Tibial artery (tissue), 4 donors: ENCODE data around the gene MICB.

Source experiments
- DNase-seq, 2 donors: peaks; one replicate each; pipeline ENCODE4 v3.0.0-alpha.2; 2019
- H3K27ac ChIP-seq, 2 donors: fragments of 200-600 bp; sonication (generic) in 1 of 2; 1 replicate in 1 of 2; 2 replicates in 1 of 2; pipeline ENCODE4 v1.5.1; 2018 to 2019; ENCODE audit warnings: mild to moderate bottlenecking in 1 of 2
- H3K27me3 ChIP-seq, 2 donors: fragments of 200-600 bp; sonication (generic) in 1 of 2; one replicate each; pipeline versions ENCODE4 v1.5.1 to v1.6.0; 2016 to 2019
- H3K36me3 ChIP-seq, 3 donors: fragments of 200-600 bp; sonication (generic) in 2 of 3; one replicate each; pipeline ENCODE4 v1.5.1; 2016 to 2019; ENCODE audit warnings: mild to moderate bottlenecking in 2 of 3
- H3K4me1 ChIP-seq, 4 donors: fragments of 200-600 bp; sonication (generic) in 2 of 4; 1 replicate in 3 of 4; 2 replicates in 1 of 4; pipeline ENCODE4 v1.5.1; 2016 to 2019
- H3K4me3 ChIP-seq, 2 donors: fragments of 200-600 bp; sonication (generic) in 1 of 2; 1 replicate in 1 of 2; 2 replicates in 1 of 2; pipeline ENCODE4 v1.5.1; 2018 to 2019; ENCODE audit warnings: mild to moderate bottlenecking in 2 of 2
- H3K9me3 ChIP-seq, 3 donors: fragments of 200-600 bp; sonication (generic) in 1 of 3; one replicate each; pipeline ENCODE4 v1.5.1; 2016 to 2019
- intact Hi-C: fragments of 100-400 bp; cut with DNase I; formaldehyde crosslinking; loops from one replicate; pipeline ENCODE4 v1.15.0; 2023; ENCODE audit warnings: low total_unique reads
- TF ChIP-seq, protein P1 (sequence below), 2 experiments: fragments of 200-600 bp in 1 of 2; fragments of 450-650 bp in 1 of 2; IDR thresholded peaks; one replicate each; pipeline ENCODE4 v1.5.1; 2017 to 2019; ENCODE audit warnings: antibody characterized with exemption in 2 of 2, mild to moderate bottlenecking in 1 of 2, moderate library complexity in 1 of 2

MICB gene

DNA sequence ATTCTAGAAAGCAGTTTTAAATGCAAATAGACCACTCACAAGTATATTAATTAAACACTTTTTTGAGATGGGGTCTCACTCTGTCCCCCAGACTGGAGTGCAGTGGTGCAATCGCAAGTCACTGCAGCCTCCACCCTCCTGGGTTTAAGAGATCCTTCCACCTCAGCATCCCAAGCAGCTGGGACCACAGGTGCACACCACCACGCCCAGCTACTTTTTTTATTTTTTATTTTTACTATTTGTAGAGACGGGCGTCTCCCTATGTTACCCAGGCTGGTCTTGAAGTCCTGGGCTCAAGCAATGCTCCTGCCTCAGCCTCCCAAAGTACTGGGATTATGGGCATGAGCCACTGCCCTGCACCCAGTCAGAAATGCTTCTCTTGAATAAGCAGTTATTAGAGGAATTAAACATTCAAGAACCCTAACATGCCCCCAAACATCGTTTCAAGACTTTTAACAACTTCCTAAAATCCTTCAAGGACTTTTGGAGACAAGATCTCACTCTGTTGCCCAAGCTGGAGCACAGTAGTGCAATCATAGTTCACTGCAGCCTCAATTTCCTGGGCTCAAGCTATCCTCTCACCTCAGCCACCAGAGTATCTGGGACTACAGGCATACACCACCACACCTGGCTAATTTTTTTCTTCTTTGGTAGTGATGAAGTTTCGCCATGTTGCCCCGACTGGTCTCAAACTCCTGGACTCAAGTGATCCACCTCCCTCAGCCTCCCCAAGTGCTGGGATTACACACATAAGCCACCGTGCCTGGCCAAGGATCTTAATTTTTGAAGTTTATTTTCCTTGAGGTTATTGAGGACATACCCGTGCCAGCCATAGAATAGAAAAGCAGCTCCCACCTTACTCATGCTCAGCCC lies 34.1 kb downstream of the MICB start:
- no peaks in the 10 kb centered on the region for H3K27me3 ChIP-seq
- intact Hi-C loops = no loop called here
- TF ChIP-seq, protein P1, sequence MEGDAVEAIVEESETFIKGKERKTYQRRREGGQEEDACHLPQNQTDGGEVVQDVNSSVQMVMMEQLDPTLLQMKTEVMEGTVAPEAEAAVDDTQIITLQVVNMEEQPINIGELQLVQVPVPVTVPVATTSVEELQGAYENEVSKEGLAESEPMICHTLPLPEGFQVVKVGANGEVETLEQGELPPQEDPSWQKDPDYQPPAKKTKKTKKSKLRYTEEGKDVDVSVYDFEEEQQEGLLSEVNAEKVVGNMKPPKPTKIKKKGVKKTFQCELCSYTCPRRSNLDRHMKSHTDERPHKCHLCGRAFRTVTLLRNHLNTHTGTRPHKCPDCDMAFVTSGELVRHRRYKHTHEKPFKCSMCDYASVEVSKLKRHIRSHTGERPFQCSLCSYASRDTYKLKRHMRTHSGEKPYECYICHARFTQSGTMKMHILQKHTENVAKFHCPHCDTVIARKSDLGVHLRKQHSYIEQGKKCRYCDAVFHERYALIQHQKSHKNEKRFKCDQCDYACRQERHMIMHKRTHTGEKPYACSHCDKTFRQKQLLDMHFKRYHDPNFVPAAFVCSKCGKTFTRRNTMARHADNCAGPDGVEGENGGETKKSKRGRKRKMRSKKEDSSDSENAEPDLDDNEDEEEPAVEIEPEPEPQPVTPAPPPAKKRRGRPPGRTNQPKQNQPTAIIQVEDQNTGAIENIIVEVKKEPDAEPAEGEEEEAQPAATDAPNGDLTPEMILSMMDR (IDR thresholded peaks at IDR 0.05) = no peak
- no peak overlapping the region for H3K4me3 ChIP-seq
- H3K9me3 ChIP-seq = no peaks in the 10 kb centered on the region
- no peaks in the 10 kb centered on the region for H3K4me1 ChIP-seq
- DNase-seq = no peak
- no peak overlapping the region for H3K27ac ChIP-seq
- H3K36me3 ChIP-seq = peaks cover 63 to 78% (median 77%) of the 10 kb centered on the region in 3 donors

GRCh38 chr6:31532644-31533454 lies 34.9 kb downstream of the MICB start:
- no peak overlapping the region for H3K27ac ChIP-seq

DNA sequence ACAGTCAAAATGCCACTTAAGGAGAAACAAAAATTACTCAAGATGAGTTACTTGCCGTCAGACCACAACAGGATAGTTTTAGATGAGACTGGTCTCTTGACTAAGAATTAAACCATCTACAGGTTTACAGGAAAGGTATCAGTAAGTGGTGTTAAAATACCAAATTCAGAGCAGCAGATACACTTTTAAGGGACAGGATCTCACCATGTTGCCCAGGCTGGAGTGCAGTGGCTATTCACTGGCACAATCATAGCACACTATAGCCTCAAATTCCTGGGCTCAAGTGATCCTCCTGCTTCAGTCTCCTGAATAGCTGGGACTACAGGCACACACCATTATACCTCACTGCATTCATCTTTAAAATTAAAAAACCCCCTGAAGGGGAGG lies 35.5 kb downstream of the MICB start:
- TF ChIP-seq, protein P1 (IDR thresholded peaks at IDR 0.05) = no peak
- no peak overlapping the region for H3K4me3 ChIP-seq
- H3K9me3 ChIP-seq = no peaks in the 10 kb centered on the region
- H3K4me1 ChIP-seq = peaks cover 0 to 3% (median under 1%) of the 10 kb centered on the region in 4 donors
- intact Hi-C loops = no loop called here
- H3K36me3 ChIP-seq = peaks cover 71 to 93% (median 91%) of the 10 kb centered on the region in 3 donors
- no peaks in the 10 kb centered on the region for H3K27me3 ChIP-seq
- no peak overlapping the region for H3K27ac ChIP-seq
- no peak for DNase-seq

More at GRCh38 chr6:31532644-31533454, 34.9 kb downstream of the MICB start:
- Histone ChIP-seq H3K4me1 (no peaks in the 10 kb centered on the region), H3K9me3 (no peaks in the 10 kb centered on the region), H3K4me3 (no peak overlapping the region), H3K27me3 (no peaks in the 10 kb centered on the region), H3K36me3 (peaks cover 71 to 87% (median 85%) of the 10 kb centered on the region in 3 donors)
- intact Hi-C loops = no loop called here
- DNase-seq = no peak
- TF ChIP-seq, protein P1 (IDR thresholded peaks at IDR 0.05) = no peak

DNA sequence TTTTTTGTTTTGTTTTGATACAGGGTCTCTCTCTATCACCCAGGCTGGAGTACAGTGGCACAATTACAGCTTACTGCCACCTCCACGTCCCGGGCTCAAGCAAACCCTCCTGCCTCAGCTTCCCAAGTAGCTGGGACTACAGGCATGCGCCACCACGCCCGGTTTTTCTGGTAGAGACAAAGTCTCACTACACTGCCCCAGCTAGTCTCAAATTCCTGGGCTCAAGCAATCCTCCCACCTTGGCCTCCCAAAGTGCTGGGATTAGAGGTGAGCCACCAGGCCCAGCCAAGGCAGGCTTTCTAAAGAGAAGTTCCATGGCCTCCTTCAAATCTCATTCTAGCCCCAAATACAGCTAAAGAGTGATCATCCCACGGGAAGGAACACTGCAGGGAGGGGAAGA lies 36.1 kb downstream of the MICB start:
- intact Hi-C loops = no loop called here
- peaks cover 0 to 9% (median 6%) of the 10 kb centered on the region in 4 donors for H3K4me1 ChIP-seq
- H3K4me3 ChIP-seq = no peak overlapping the region
- TF ChIP-seq, protein P1 (IDR thresholded peaks at IDR 0.05) = no peak
- H3K27me3 ChIP-seq = no peaks in the 10 kb centered on the region
- no peaks in the 10 kb centered on the region for H3K9me3 ChIP-seq
- H3K36me3 ChIP-seq = peaks cover 74 to 98% (median 97%) of the 10 kb centered on the region in 3 donors
- H3K27ac ChIP-seq = no peak overlapping the region
- DNase-seq = no peak

DNA sequence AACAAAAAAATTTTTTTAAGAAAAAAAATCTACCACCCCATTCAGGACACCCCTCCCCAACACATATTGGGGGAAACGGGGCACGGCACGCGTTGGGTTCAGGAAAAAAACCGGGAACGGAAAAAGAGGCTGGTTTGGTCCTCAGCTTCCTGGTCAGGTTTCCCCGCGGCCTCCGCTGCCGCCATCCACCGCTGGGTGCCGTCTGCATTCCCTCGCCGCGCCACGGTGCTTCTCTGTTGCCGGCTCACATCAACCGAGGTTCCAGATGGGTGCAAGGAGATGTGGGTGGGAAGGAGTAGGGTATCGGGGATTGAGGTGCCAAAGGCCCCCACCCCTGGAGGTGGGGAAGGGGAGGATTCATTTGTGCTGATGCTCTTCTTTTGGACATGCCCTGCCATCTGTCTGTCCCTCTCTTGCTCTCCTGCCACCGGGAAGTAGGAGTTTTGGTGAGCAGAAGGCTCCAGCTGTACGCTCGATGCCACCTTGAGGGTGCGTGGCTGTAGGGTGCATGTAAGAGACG lies 36.6 kb downstream of the MICB start:
- Histone ChIP-seq H3K4me3 (no peak overlapping the region), H3K9me3 (no peaks in the 10 kb centered on the region), H3K4me1 (peaks cover 0 to 15% (median 11%) of the 10 kb centered on the region in 4 donors), H3K36me3 (peaks cover 79 to 100% (median 99%) of the 10 kb centered on the region in 3 donors), H3K27me3 (no peaks in the 10 kb centered on the region), H3K27ac (no peak overlapping the region)
- TF ChIP-seq, protein P1 (IDR thresholded peaks at IDR 0.05) = no peak
- intact Hi-C loops = no loop called here
- DNase-seq = no peak
